ENCODE data around the gene KRTAP21-3.

The KRTAP21-3 gene

DNA sequence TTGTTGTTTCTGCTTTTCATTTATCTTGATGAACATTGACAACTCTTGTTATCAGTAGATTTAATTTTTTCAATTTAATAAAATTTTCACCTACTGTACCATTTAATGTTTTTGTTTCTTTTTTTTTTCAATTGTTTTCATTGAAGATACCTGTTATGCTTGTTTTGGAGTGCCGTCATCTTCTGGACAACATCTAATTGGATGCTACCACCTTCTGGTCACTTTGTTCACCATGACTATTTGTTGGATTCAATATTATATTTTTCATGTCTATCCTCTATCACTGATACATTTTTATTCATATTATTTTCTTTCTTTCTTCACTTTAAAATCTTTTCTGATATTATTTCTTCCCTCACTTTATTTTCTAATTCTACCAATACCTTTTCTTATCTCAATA lies 14.4 kb upstream of the KRTAP21-3 start:
- Histone ChIP-seq H3K9me3 (no peaks in the 10 kb centered on the region), H3K4me1 (ENCODE audit: control insufficient read depth in 1 of 2, insufficient read depth in 1 of 2, low read depth in 1 of 2, low read length in 1 of 2) (no peaks in the 10 kb centered on the region), H3K27me3 (no peaks in the 10 kb centered on the region), H3K4me3 (ENCODE audit: low read depth in 1 of 2, low read length in 1 of 2) (no peak overlapping the region), H3K36me3 (no peaks in the 10 kb centered on the region), H3K27ac (no peak overlapping the region)
- TF ChIP-seq CTCF (IDR thresholded peaks at IDR 0.05) = no peak

DNA sequence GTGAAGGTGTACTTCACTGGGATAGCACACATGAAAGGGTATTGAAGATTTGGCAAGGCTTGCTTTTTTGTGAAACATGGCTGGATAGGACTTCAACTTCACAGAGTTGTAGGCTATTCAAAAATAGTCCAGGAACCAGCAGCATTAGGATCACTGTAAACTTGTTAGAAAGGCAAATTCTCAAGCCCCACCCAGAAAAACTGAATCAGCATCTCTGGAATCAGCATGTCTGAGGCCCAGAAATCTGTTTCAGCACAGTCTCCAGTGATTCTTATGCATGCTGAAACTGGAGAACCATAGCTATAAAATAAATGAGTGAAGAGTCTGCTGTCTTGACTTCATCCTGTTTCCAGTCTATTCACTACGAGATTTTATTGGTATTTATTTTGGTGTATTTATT lies 8.1 kb upstream of the KRTAP21-3 start:
- Histone ChIP-seq H3K4me1 (ENCODE audit: control insufficient read depth in 1 of 2, insufficient read depth in 1 of 2, low read depth in 1 of 2, low read length in 1 of 2) (no peaks in the 10 kb centered on the region), H3K4me3 (ENCODE audit: low read depth in 1 of 2, low read length in 1 of 2) (no peak overlapping the region), H3K27me3 (no peaks in the 10 kb centered on the region), H3K9me3 (no peaks in the 10 kb centered on the region), H3K36me3 (no peaks in the 10 kb centered on the region), H3K27ac (no peak overlapping the region)
- no peak for TF ChIP-seq CTCF (IDR thresholded peaks at IDR 0.05)

DNA sequence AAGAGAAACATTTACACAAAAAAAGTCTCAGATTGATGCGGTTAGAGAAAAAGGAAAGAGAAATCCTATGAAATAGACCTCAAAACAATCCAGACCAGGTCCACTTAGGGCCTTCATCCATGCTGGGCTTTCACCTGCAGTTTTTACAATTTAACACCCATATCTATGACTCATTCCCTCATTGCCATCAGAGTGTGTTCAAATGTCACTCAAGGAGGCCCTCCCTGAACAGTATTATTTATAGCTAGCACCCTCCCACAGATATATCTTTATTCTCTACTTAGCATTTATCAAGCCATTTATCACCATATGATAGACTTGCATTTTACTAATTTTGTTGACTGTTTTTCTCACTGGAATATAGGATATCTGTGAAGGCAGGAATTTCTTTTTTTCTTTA lies 824 bp upstream of the KRTAP21-3 start:
- no peak overlapping the region for H3K27ac ChIP-seq
- no peaks in the 10 kb centered on the region for H3K27me3 ChIP-seq
- H3K9me3 ChIP-seq = no peaks in the 10 kb centered on the region
- H3K36me3 ChIP-seq = no peaks in the 10 kb centered on the region
- H3K4me3 ChIP-seq (ENCODE audit: low read depth in 1 of 2, low read length in 1 of 2) = no peak overlapping the region
- H3K4me1 ChIP-seq (ENCODE audit: control insufficient read depth in 1 of 2, insufficient read depth in 1 of 2, low read depth in 1 of 2, low read length in 1 of 2) = no peaks in the 10 kb centered on the region
- no peak for TF ChIP-seq CTCF (IDR thresholded peaks at IDR 0.05)

- TF ChIP-seq CTCF (IDR thresholded peaks at IDR 0.05) = no peak
- Histone ChIP-seq H3K36me3 (no peaks in the 10 kb centered on the region), H3K4me1 (ENCODE audit: control insufficient read depth in 1 of 2, insufficient read depth in 1 of 2, low read depth in 1 of 2, low read length in 1 of 2) (no peaks in the 10 kb centered on the region), H3K27me3 (no peaks in the 10 kb centered on the region), H3K9me3 (no peaks in the 10 kb centered on the region), H3K27ac (no peak overlapping the region), H3K4me3 (ENCODE audit: low read depth in 1 of 2, low read length in 1 of 2) (no peak overlapping the region)
Measured at GRCh38 chr21:30717105-30717504, 1.5 kb downstream of the KRTAP21-3 start.

- H3K27ac ChIP-seq = no peak overlapping the region
- H3K9me3 ChIP-seq = no peaks in the 10 kb centered on the region
- H3K36me3 ChIP-seq = no peaks in the 10 kb centered on the region
- no peak for TF ChIP-seq CTCF (IDR thresholded peaks at IDR 0.05)
- no peak overlapping the region for H3K4me3 ChIP-seq (ENCODE audit: low read depth in 1 of 2, low read length in 1 of 2)
- no peaks in the 10 kb centered on the region for H3K4me1 ChIP-seq (ENCODE audit: control insufficient read depth in 1 of 2, insufficient read depth in 1 of 2, low read depth in 1 of 2, low read length in 1 of 2)
- H3K27me3 ChIP-seq = no peaks in the 10 kb centered on the region
Measured at GRCh38 chr21:30714946-30715345, 3.6 kb downstream of the KRTAP21-3 start.

GRCh38 chr21:30714456-30714855 lies 4.1 kb downstream of the KRTAP21-3 start:
- Histone ChIP-seq H3K4me3 (ENCODE audit: low read depth in 1 of 2, low read length in 1 of 2) (no peak overlapping the region), H3K4me1 (ENCODE audit: control insufficient read depth in 1 of 2, insufficient read depth in 1 of 2, low read depth in 1 of 2, low read length in 1 of 2) (no peaks in the 10 kb centered on the region), H3K27me3 (no peaks in the 10 kb centered on the region), H3K36me3 (no peaks in the 10 kb centered on the region), H3K27ac (no peak overlapping the region), H3K9me3 (no peaks in the 10 kb centered on the region)
- TF ChIP-seq CTCF (IDR thresholded peaks at IDR 0.05) = no peak
